ACC112 (cell line): Measurements from ENCODE around the gene ZNF488.

Source experiments
- H2AFZ ChIP-seq: fragments of 200-600 bp; sonication (generic); one replicate; pipeline ENCODE4 v1.6.0; 2017; ENCODE audit warnings: antibody characterized with exemption, low read length; ENCODE audit not compliant: unreplicated experiment
- H3K27ac ChIP-seq: fragments of 200-600 bp; sonication (generic); 2 replicates; pipeline ENCODE4 v1.5.1; 2014; ENCODE audit warnings: low read depth, mild to moderate bottlenecking, antibody characterized with exemption, low read length, moderate library complexity
- H3K27me3 ChIP-seq: fragments of 200-600 bp; sonication (generic); 2 replicates; pipeline ENCODE4 v1.6.1; 2014; ENCODE audit warnings: mild to moderate bottlenecking, antibody characterized with exemption, low read length, moderate library complexity, mixed read lengths; ENCODE audit not compliant: insufficient read depth
- H3K36me3 ChIP-seq: fragments of 200-600 bp; sonication (generic); 2 replicates; pipeline ENCODE4 v1.6.1; 2016; ENCODE audit warnings: mild to moderate bottlenecking, antibody characterized with exemption, low read length, moderate library complexity, mixed read lengths; ENCODE audit not compliant: insufficient read depth
- H3K4me1 ChIP-seq: fragments of 200-600 bp; sonication (generic); one replicate; pipeline ENCODE4 v1.6.1; 2016; ENCODE audit warnings: low read length, mixed read lengths; ENCODE audit not compliant: insufficient read depth, unreplicated experiment, control insufficient read depth
- H3K4me3 ChIP-seq: fragments of 200-600 bp; sonication (generic); 2 replicates; pipeline ENCODE4 v1.5.1; 2014; ENCODE audit warnings: mild to moderate bottlenecking, low read depth, low read length
- H3K79me2 ChIP-seq: fragments of 200-600 bp; sonication (generic); one replicate; pipeline ENCODE4 v1.6.0; 2016; ENCODE audit warnings: low read length; ENCODE audit not compliant: control insufficient read depth, unreplicated experiment, insufficient read depth

ZNF488 gene

GRCh38 chr10:47348661-47349470 is 35.2 kb downstream of the ZNF488 start:
- H3K79me2 ChIP-seq: no peaks in the 10 kb centered on the region

DNA sequence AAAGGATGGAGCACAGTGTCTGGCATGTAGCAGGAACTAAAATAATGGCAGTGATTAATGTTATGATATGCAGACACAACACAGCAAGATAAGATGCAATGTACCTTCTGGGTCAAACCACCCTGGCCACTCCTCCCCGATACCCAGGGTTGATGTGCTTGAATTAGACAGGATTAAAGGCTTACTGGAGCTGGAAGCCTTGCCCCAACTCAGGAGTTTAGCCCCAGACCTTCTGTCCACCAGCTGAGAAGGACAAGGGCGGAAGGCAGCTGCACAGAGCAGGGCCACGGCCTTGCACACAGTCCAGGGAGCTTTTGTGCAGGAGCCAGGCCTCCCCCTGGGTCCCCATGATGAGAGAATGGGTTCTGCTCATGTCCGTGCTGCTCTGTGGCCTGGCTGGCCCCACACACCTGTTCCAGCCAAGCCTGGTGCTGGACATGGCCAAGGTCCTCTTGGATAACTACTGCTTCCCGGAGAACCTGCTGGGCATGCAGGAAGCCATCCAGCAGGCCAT is 35.9 kb downstream of the ZNF488 start, which contains the start of gene RBP3:
TSS of gene RBP3 (plus strand) at position 226 of the 514 bp plus-strand sequence. CDS start at position 348, 122 bp downstream.
- no peaks in the 10 kb centered on the region for H3K36me3 ChIP-seq
- no peak within 1 kb of the TSS for H3K4me3 ChIP-seq
- no peak within 1 kb of the TSS for H3K27ac ChIP-seq
- no peaks in the 10 kb centered on the region for H3K79me2 ChIP-seq
- no peak within 1 kb of the TSS for H2AFZ ChIP-seq
- no peaks in the 10 kb centered on the region for H3K4me1 ChIP-seq
- H3K27me3 ChIP-seq: peaks cover 28% of the 10 kb centered on the region

More at GRCh38 chr10:47348661-47349470, 35.2 kb downstream of the ZNF488 start:
- Histone ChIP-seq H3K4me1 (no peaks in the 10 kb centered on the region), H3K27me3 (peaks cover 23% of the 10 kb centered on the region), H2AFZ (no peak overlapping the region), H3K36me3 (no peaks in the 10 kb centered on the region), H3K27ac (no peak overlapping the region), H3K4me3 (no peak overlapping the region)

GRCh38 chr10:47347303-47347675 is 36.8 kb downstream of the ZNF488 start:
- Histone ChIP-seq H3K4me3 (no peak overlapping the region), H3K36me3 (no peaks in the 10 kb centered on the region), H3K79me2 (no peaks in the 10 kb centered on the region), H3K27me3 (peaks cover 36% of the 10 kb centered on the region), H2AFZ (no peak overlapping the region), H3K27ac (no peak overlapping the region), H3K4me1 (no peaks in the 10 kb centered on the region)

DNA sequence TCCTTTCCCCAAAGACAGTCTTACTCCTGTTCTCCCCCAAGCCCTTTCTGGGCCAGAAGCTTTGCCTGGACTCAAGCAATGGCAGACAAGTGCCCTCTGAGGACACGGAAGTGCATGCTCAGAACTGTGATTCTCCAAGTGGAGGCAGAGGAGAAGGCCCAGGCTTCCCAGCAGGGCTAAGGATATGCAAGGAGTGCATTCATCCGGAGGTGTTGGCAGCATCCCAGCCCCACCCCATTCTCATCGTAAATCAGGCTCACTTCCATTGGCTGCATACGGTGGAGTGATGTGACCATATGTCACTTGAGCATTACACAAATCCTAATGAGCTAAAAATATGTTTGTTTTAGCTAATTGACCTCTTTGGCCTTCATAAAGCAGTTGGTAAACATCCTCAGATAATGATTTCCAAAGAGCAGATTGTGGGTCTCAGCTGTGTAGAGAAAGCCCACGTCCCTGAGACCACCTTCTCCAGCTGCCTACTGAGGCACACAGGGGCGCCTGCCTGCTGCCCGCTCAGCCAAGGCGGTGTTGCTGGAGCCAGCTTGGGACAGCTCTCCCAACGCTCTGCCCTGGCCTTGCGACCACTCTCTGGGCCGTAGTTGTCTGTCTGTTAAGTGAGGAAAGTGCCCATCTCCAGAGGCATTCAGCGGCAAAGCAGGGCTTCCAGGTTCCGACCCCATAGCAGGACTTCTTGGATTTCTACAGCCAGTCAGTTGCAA is 37.4 kb downstream of the ZNF488 start:
- H3K27ac ChIP-seq: no peak overlapping the region

DNA sequence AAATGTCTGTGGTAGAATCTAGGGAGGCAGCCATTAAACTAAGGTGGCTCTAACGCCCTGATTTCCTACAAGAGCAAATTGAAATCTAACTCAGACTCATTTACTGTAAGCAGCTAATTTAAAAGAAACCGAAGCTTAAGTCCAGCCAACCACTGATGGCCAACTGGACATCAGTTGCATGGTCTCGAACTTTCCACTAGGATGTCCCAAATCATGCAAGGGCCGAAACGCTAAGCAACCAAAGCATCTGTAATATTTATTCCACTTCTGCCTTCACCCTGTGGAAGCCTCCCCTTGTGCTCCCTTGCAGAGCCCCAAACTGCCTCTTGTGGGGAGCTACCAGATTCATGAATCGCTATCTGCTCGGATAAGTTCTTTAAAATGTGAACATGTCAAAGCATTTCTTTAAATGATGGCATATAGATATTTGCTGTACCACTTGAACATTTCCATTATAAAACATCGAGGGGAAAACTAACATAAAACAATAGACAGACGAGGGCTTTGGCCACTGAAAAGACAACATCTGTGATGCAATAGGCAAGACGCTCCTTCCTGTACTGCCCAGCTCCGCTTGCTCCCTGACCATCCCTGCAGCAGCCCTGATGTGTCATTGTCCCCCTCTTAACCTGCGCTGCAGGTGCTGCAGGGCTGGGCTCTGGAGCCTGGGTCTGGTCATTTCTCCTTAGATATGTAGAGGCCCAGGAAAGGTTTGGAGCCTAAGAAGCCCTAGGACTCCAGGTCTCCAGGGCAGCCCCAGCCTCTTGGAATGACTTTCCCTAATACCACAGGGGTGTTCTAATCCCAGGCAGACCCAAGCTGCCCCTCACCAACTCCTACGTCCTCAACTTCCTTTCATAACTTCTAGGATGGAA is 38.9 kb downstream of the ZNF488 start:
- Histone ChIP-seq H2AFZ (no peak overlapping the region), H3K79me2 (no peaks in the 10 kb centered on the region), H3K36me3 (no peaks in the 10 kb centered on the region), H3K27me3 (peaks cover 49% of the 10 kb centered on the region), H3K27ac (no peak overlapping the region), H3K4me1 (no peaks in the 10 kb centered on the region), H3K4me3 (no peak overlapping the region)

More for the DNA sequence above, 37.4 kb downstream of the ZNF488 start:
- no peak overlapping the region for H2AFZ ChIP-seq
- peaks cover 42% of the 10 kb centered on the region for H3K27me3 ChIP-seq
- no peaks in the 10 kb centered on the region for H3K36me3 ChIP-seq
- no peaks in the 10 kb centered on the region for H3K79me2 ChIP-seq
- no peaks in the 10 kb centered on the region for H3K4me1 ChIP-seq
- no peak overlapping the region for H3K4me3 ChIP-seq

DNA sequence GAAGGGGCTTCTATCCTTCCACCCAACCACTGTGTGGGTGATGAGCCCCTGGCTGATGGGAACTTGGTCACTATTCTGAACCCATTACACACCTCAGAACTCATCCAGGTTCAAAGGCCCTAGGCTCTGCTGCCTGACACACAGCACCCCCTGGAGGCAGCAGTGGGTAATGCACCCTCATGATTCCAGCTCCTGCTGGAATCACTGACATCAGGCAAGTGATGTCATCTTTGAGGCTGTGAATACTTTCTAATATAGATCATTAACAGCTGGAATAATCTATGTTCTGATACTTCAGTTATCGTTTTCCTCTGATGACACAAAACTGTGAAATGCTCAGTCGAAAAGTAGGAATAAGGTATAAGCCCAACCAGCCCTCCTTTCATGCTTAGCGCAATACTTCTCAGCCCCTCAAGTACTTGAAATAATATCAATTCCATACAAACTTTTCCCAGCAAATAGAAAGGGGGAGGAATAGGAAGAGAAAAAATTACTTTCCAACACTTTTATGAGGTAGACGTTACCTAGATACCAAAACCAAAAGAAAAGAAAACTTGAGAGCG is 43.4 kb downstream of the ZNF488 start:
- peaks cover 86% of the 10 kb centered on the region for H3K27me3 ChIP-seq
- H3K4me1 ChIP-seq: no peaks in the 10 kb centered on the region
- no peak overlapping the region for H3K4me3 ChIP-seq
- no peak overlapping the region for H3K27ac ChIP-seq
- H3K36me3 ChIP-seq: no peaks in the 10 kb centered on the region
- H3K79me2 ChIP-seq: no peaks in the 10 kb centered on the region
- no peak overlapping the region for H2AFZ ChIP-seq

DNA sequence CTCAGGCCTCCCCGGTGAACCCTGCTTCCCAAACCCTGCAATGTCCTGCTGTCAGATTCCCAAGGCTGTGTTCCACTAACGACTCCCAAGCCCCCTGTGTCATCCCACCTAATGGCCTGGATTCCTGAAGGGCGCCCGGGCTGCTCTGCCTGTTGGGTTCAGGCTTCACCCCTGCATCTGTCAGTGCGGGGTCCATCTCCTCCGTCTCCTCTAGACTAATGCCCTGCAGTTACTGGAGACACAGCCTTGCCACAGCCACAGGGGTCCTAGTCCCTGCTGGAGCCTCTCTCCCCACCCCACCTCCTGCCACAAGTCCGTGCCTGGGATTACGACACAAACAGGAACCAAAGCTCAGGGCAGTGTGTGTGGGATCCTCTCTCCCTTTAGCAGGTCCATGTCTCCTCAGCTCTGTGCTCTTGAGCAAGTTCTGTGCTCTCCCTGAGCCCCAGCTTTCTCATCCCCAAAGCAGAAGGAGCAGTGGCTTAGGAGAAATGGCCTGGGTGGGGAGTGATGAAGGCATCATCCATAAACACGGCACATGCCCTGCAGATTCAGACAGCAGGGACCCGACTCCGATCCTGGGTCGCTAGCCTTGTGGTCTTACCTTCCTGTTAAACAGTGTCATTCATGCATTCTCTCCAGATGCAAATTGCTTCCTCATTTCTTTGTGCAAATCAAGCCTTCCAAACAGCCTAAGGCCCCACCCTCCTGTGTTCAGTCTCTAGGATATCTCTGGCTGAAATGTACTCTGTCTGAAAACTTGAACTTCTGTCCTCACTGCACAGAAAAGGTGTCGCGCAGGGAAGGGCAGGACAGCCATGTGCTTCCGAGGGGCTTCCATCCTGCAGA is 44.1 kb downstream of the ZNF488 start:
- H3K27ac ChIP-seq: no peak overlapping the region
- no peaks in the 10 kb centered on the region for H3K4me1 ChIP-seq
- H3K36me3 ChIP-seq: no peaks in the 10 kb centered on the region
- H2AFZ ChIP-seq: no peak overlapping the region
- H3K79me2 ChIP-seq: no peaks in the 10 kb centered on the region
- H3K27me3 ChIP-seq: peaks cover 86% of the 10 kb centered on the region
- no peak overlapping the region for H3K4me3 ChIP-seq

DNA sequence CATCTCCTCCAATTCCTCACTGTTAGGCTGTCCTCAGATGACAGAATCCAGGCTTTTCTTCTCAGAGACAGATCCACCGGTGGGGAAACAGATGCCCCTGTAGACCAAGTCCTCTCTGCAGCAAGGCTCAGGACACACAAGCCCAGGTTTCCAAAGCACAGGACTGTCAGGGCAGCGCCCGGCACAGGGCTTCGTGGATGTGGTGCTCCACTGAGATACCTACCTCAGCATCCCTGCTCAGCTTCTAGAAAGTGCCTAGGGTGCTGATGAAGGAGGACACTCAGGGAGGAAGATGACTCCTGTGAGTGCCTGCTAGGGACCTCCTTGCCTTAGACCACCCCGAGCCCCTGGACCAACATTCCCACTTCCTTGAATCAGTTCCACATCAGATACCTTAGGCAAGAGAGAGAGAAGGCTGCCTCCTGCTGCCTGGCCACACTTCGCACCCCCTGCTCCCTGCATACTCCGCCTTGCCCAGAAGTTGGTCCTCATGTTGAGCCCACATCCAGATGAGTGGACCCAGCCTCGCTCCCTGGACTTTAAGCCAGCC is 44.8 kb downstream of the ZNF488 start:
- Histone ChIP-seq H3K27ac (no peak overlapping the region), H3K4me3 (no peak overlapping the region), H3K79me2 (no peaks in the 10 kb centered on the region), H3K36me3 (no peaks in the 10 kb centered on the region), H2AFZ (no peak overlapping the region), H3K4me1 (no peaks in the 10 kb centered on the region), H3K27me3 (peaks cover 88% of the 10 kb centered on the region)

DNA sequence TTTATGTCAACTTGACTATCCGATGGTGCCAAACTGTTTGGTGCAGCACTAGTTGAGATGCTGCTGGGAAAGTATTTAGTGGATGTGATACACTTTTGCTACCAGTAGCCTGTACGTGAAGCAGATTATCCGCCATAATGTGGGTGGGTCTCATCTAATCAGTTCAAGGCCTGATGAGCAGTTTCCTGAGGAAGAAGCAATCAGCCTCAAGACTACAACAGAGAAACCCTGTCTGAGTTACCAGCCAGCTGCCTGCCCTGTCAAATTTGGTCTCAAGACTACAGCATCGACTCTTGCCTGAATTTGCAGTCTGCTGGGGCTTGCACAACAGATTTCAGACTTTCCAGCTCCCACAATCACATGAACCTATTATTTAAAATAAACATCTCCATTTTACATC is 46.8 kb downstream of the ZNF488 start:
- no peak overlapping the region for H2AFZ ChIP-seq
- H3K4me1 ChIP-seq: no peaks in the 10 kb centered on the region
- no peaks in the 10 kb centered on the region for H3K79me2 ChIP-seq
- H3K27ac ChIP-seq: no peak overlapping the region
- H3K4me3 ChIP-seq: no peak overlapping the region
- H3K27me3 ChIP-seq: peaks cover 91% of the 10 kb centered on the region
- H3K36me3 ChIP-seq: no peaks in the 10 kb centered on the region
